Bronchial smooth muscle cell (primary cell): ENCODE measurements around the gene MAGEB6. TPM values are rescaled to one million over a fixed set of nuclear protein-coding genes. Genes with fewer than 3 reads are reported as not detected.

Source experiments
- total RNA-seq: library from RNA; depleted of rRNA; stranded (reverse); fragments of >200 nt; gene quantifications from 2 replicates; pipeline ENCODE4 v1.2.1, GENCODE V29; 2014

The MAGEB6 gene
- not detected in 2 replicates for total RNA-seq

GRCh38 chrX:26192204-26192603, at the start of gene MAGEB6:
Gene MAGEB6 (plus strand): TSS chrX:26192440. CDS start chrX:26193847, 1,407 bp downstream.

GRCh38 chrX:26160301-26160700, 31.9 kb upstream of the MAGEB6 start, which contains the start of gene MAGEB6B:
Gene MAGEB6B (plus strand): TSS chrX:26160601. CDS start chrX:26160601, 0 bp downstream.

GRCh38 chrX:26215869-26216268, 23.6 kb downstream of the MAGEB6 start, which contains the start of gene MAGEB5:
Gene MAGEB5 (plus strand): TSS chrX:26216169. CDS start chrX:26217302, 1,133 bp downstream.

Other genes with a start within 250 kb of the MAGEB6 start
- not detected in 2 replicates for gene MAGEB18, start 54.1 kb upstream of the MAGEB6 start, total RNA-seq
- not detected in 2 replicates for gene MAGEB6B, start 31.8 kb upstream of the MAGEB6 start, total RNA-seq
- not detected in 2 replicates for gene MAGEB5, start 23.7 kb downstream of the MAGEB6 start, total RNA-seq